BE2C (cell line): ENCODE results near the gene ATF6.

Experiments used
- DNase-seq: peaks from one replicate; pipeline ENCODE4 v3.0.0-alpha.2; 2020
- H3K27me3 ChIP-seq: fragments of 250-450 bp; sonication (Bioruptor Pico); 2 replicates; pipeline ENCODE4 v1.5.1; 2020; ENCODE audit warnings: mild to moderate bottlenecking
- H3K36me3 ChIP-seq: fragments of 250-450 bp; sonication (Bioruptor Pico); 2 replicates; pipeline ENCODE4 v1.5.1; 2020; ENCODE audit warnings: mild to moderate bottlenecking
- H3K4me1 ChIP-seq: fragments of 250-450 bp; sonication (Bioruptor Pico); 2 replicates; pipeline ENCODE4 v1.5.1; 2020
- H3K4me3 ChIP-seq: 2 replicates; pipeline ENCODE4 v1.5.1; 2011; ENCODE audit warnings: low read depth, low read length
- H3K9me3 ChIP-seq: fragments of 250-450 bp; sonication (Bioruptor Pico); 2 replicates; pipeline ENCODE4 v1.5.1; 2020
- CTCF ChIP-seq: IDR thresholded peaks from 2 replicates; pipeline ENCODE4 v1.5.1; 2012; ENCODE audit warnings: mild to moderate bottlenecking, low read depth, low read length

Gene ATF6

GRCh38 chr1:161816201-161816600 is 50.1 kb downstream of the ATF6 start:
- Histone ChIP-seq H3K27me3 (no peaks in the 10 kb centered on the region), H3K4me3 (no peak overlapping the region), H3K9me3 (no peaks in the 10 kb centered on the region), H3K4me1 (no peaks in the 10 kb centered on the region; the same call in none of the 2 replicates), H3K36me3 (no peaks in the 10 kb centered on the region; the same call in 1 of the 2 replicates)
- no peak for TF ChIP-seq CTCF
- peak; percentile 11 for DNase-seq

GRCh38 chr1:161817176-161817730 is 51.1 kb downstream of the ATF6 start:
- no peaks in the 10 kb centered on the region for H3K9me3 ChIP-seq
- no peak overlapping the region for H3K4me3 ChIP-seq
- DNase-seq = no peak
- no peaks in the 10 kb centered on the region for H3K27me3 ChIP-seq
- H3K4me1 ChIP-seq = no peaks in the 10 kb centered on the region; the same call in none of the 2 replicates
- H3K36me3 ChIP-seq = no peaks in the 10 kb centered on the region; the same call in none of the 2 replicates
- no peak for TF ChIP-seq CTCF

DNA sequence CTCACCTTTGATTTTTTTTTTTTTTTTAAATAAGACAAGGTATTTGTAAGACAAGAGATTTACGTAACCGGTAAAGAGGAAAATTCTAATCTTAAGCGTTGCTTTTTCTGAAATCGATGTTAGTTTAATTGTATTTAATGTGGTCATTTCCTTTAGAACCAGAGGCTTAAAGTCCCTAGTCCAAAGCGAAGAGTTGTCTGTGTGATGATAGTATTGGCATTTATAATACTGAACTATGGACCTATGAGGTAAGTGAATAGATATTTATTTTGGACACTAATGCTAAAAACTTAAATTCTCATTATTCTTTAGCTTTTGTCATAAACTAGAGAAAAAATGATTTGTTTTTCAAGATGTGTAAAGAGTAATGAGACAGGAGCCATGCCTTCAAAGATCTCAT is 54.8 kb downstream of the ATF6 start:
- Histone ChIP-seq H3K9me3 (no peaks in the 10 kb centered on the region), H3K4me1 (no peaks in the 10 kb centered on the region; the same call in none of the 2 replicates), H3K4me3 (no peak overlapping the region), H3K27me3 (no peaks in the 10 kb centered on the region), H3K36me3 (peaks cover 2% of the 10 kb centered on the region)
- no peak for DNase-seq
- TF ChIP-seq CTCF = no peak

GRCh38 chr1:161824618-161825017 is 58.5 kb downstream of the ATF6 start:
- H3K9me3 ChIP-seq = no peaks in the 10 kb centered on the region
- H3K27me3 ChIP-seq = no peaks in the 10 kb centered on the region
- TF ChIP-seq CTCF = no peak
- no peaks in the 10 kb centered on the region for H3K4me1 ChIP-seq
- no peak for DNase-seq
- no peak overlapping the region for H3K4me3 ChIP-seq
- peaks cover 2% of the 10 kb centered on the region; the same call in 1 of the 2 replicates for H3K36me3 ChIP-seq

DNA sequence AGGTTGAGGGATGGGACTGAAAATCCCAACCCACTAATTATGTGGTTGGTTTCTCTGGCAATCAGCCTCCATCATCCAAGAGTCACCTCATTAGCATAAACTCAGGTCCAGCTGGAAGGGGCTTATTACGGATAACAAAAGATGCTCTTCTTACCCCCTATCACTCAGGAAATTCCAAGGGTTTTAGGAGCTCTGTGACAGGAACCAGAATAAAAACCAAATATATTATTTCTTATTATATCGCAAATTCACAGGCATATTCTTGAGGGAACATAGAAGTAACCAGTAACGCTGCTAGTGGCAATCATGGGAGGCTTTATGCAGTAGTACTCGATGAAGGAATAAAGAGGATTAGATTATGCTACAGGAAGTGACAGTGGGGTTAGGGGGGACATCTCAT is 59.7 kb downstream of the ATF6 start:
- Histone ChIP-seq H3K4me1 (no peaks in the 10 kb centered on the region), H3K36me3 (peaks cover 2% of the 10 kb centered on the region; the same call in 1 of the 2 replicates)
- TF ChIP-seq CTCF = no peak

DNA sequence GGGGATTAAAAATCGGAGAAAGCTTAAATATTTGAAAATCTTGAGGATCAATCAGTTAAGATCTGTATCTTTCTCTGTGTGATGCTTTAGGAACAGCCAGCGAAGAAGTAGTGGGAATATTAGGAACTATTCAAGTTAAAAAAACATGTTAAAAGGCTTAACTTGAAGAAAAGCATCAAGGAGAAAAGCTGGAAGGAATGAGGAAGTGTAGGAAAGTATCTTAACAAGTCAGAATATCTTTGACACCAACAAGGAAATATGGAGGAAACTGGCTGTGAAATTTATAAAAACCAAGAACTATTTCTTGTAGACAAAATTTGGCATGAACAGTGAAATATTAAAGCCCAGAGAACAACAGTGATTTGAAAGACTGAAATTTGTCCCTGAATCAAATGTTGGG is 60.4 kb downstream of the ATF6 start:
- Histone ChIP-seq H3K4me1 (no peaks in the 10 kb centered on the region), H3K27me3 (no peaks in the 10 kb centered on the region), H3K4me3 (no peak overlapping the region), H3K9me3 (no peaks in the 10 kb centered on the region), H3K36me3 (peaks cover 2% of the 10 kb centered on the region; the same call in 1 of the 2 replicates)
- no peak for DNase-seq
- TF ChIP-seq CTCF = no peak

More for the DNA sequence above, 59.7 kb downstream of the ATF6 start:
- H3K4me3 ChIP-seq = no peak overlapping the region
- DNase-seq = no peak
- H3K27me3 ChIP-seq = no peaks in the 10 kb centered on the region
- H3K9me3 ChIP-seq = no peaks in the 10 kb centered on the region
